Neural progenitor cell (in vitro differentiated cells): ENCODE results near the gene ITPR3.

ENCODE experiments used
- EZH2 ChIP-seq: fragments of 200-600 bp; sonication (generic); IDR thresholded peaks from 2 replicates; pipeline ENCODE4 v1.6.1; 2017; ENCODE audit warnings: antibody characterized with exemption, mild to moderate bottlenecking, moderate library complexity
- EZH2phosphoT487 ChIP-seq: fragments of 200-600 bp; sonication (generic); IDR thresholded peaks from 2 replicates; pipeline ENCODE4 v1.6.1; 2017; ENCODE audit warnings: antibody characterized with exemption
- TF ChIP-seq, protein P1 (sequence below): fragments of 200-600 bp; sonication (generic); IDR thresholded peaks from 2 replicates; pipeline ENCODE4 v1.5.1; 2017; ENCODE audit warnings: antibody characterized with exemption, mild to moderate bottlenecking

DNA sequence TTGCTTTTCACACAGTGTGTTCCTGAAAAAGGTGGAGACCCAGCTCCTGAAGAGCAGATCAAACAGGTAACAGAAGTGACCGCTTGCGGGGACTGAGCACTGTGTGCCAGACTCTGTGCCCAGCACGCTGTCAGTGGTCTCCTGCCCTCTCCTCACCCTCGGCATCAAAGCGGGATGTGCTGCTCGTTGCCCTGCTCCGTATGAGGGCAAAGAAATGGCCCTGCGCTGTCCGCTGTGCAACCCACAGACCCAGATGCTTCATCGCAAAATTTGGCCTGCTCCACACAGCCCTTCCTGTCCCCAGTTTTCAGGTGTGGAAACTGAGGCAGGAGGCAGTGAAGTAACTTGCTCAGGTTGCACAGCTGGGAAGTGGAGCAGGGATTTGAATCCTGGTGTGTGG is 76.7 kb downstream of the ITPR3 start:
- TF ChIP-seq, protein P1, sequence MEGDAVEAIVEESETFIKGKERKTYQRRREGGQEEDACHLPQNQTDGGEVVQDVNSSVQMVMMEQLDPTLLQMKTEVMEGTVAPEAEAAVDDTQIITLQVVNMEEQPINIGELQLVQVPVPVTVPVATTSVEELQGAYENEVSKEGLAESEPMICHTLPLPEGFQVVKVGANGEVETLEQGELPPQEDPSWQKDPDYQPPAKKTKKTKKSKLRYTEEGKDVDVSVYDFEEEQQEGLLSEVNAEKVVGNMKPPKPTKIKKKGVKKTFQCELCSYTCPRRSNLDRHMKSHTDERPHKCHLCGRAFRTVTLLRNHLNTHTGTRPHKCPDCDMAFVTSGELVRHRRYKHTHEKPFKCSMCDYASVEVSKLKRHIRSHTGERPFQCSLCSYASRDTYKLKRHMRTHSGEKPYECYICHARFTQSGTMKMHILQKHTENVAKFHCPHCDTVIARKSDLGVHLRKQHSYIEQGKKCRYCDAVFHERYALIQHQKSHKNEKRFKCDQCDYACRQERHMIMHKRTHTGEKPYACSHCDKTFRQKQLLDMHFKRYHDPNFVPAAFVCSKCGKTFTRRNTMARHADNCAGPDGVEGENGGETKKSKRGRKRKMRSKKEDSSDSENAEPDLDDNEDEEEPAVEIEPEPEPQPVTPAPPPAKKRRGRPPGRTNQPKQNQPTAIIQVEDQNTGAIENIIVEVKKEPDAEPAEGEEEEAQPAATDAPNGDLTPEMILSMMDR, result no peak
- TF ChIP-seq EZH2phosphoT487 (no peak), EZH2 (no peak)
